IMR-90 (cell line): ENCODE data around the gene DYRK1B. TPM values are rescaled to one million over a fixed set of nuclear protein-coding genes. Genes with fewer than 3 reads are reported as not detected.

Experiments used
- ATAC-seq: fragments of 200-7000 bp; cut with Tn5 transposase; 2 replicates; pipeline ENCODE4 v1.9.1; 2020; ENCODE audit warnings: low read depth, mild to moderate bottlenecking, moderate library complexity
- BruUV-seq: library from RNA; stranded (reverse); fragments of 400-500 nt; replicated peaks from 2 replicates; lab custom pipeline; 2021; lab: Mats Ljungman, UMichigan
- CTCF ChIA-PET: fragments of 300-600 bp; formaldehyde crosslinking; extraction: SDS; loops from one replicate; lab custom pipeline; 2021; ENCODE audit warnings: antibody characterized with exemption; lab: Yijun Ruan, JAX
- POLR2A ChIA-PET: fragments of 300-600 bp; sonication (Branson Sonifier 250); formaldehyde crosslinking; loops from one replicate; lab custom pipeline; 2022; ENCODE audit warnings: antibody characterized with exemption; ENCODE audit not compliant: unreplicated experiment; lab: Charles Lee
- DNase-seq: peaks from one replicate; pipeline ENCODE4 v3.0.0; 2013
- H2AFZ ChIP-seq: replicated peaks from 2 replicates; pipeline ENCODE3; 2013; ENCODE audit warnings: low read length, mild to moderate bottlenecking; ENCODE audit not compliant: poor library complexity
- H2AK5ac ChIP-seq: 2 replicates; pipeline ENCODE4 v1.6.1; 2013; ENCODE audit warnings: low read depth, low read length, inconsistent platforms
- H2AK9ac ChIP-seq: replicated peaks from 2 replicates; pipeline ENCODE3; 2013; ENCODE audit warnings: mild to moderate bottlenecking, low read depth, low read length, moderate library complexity; ENCODE audit not compliant: poor library complexity
- H2BK120ac ChIP-seq: 2 replicates; pipeline ENCODE4 v1.6.1; 2013; ENCODE audit warnings: low read depth, low read length, inconsistent platforms
- H2BK15ac ChIP-seq: 3 replicates; pipeline ENCODE4 v1.6.1; 2013; ENCODE audit warnings: low read depth, low read length, inconsistent platforms
- H2BK20ac ChIP-seq: 2 replicates; pipeline ENCODE4 v1.6.1; 2013; ENCODE audit warnings: low read depth, mild to moderate bottlenecking, inconsistent platforms, low read length, moderate library complexity
- H2BK5ac ChIP-seq: 2 replicates; pipeline ENCODE4 v1.6.1; 2013; ENCODE audit warnings: mild to moderate bottlenecking, low read depth, low read length, inconsistent platforms; ENCODE audit not compliant: poor library complexity, severe bottlenecking
- H3K14ac ChIP-seq: replicated peaks from 2 replicates; pipeline ENCODE4 v1.6.1; 2013; ENCODE audit warnings: low read depth, low read length, inconsistent platforms
- H3K18ac ChIP-seq: 2 replicates; pipeline ENCODE4 v1.6.1; 2013; ENCODE audit warnings: low read depth, low read length, control low read depth
- H3K23ac ChIP-seq: 2 replicates; pipeline ENCODE4 v1.6.1; 2013; ENCODE audit warnings: low read depth, low read length, inconsistent platforms
- H3K27ac ChIP-seq: 2 replicates; pipeline ENCODE4 v1.5.1; 2013; ENCODE audit warnings: mild to moderate bottlenecking, control low read depth, low read length; ENCODE audit not compliant: insufficient read depth
- H3K27me3 ChIP-seq: 2 replicates; pipeline ENCODE4 v1.6.1; 2013; ENCODE audit warnings: low read length; ENCODE audit not compliant: control insufficient read depth, insufficient read depth
- H3K36me3 ChIP-seq: 2 replicates; pipeline ENCODE4 v1.6.1; 2013; ENCODE audit warnings: low read length, mixed read lengths; ENCODE audit not compliant: control insufficient read depth, insufficient read depth
- H3K4ac ChIP-seq: 2 replicates; pipeline ENCODE4 v1.6.1; 2013; ENCODE audit warnings: low read depth, low read length, inconsistent platforms
- H3K4me1 ChIP-seq: 2 replicates; pipeline ENCODE4 v1.6.1; 2013; ENCODE audit warnings: low read length, mixed read lengths; ENCODE audit not compliant: control insufficient read depth, insufficient read depth
- H3K4me2 ChIP-seq: 2 replicates; pipeline ENCODE4 v1.6.1; 2013; ENCODE audit warnings: low read depth, mild to moderate bottlenecking, control low read depth, low read length, moderate library complexity
- H3K4me3 ChIP-seq: 2 replicates; pipeline ENCODE4 v1.5.1; 2013; ENCODE audit warnings: low read depth, mild to moderate bottlenecking, control low read depth, low read length, moderate library complexity; ENCODE audit not compliant: insufficient read depth
- H3K56ac ChIP-seq: 2 replicates; pipeline ENCODE4 v1.6.1; 2013; ENCODE audit warnings: low read length, inconsistent platforms; ENCODE audit not compliant: insufficient read depth; ENCODE audit errors: extremely low read depth
- H3K79me1 ChIP-seq, 2 experiments: 2 replicates each; pipeline ENCODE4 v1.6.1; 2013; ENCODE audit warnings: low read length in 2 of 2, inconsistent platforms in 1 of 2, low read depth in 1 of 2
- H3K9ac ChIP-seq: 2 replicates; pipeline ENCODE4 v1.6.1; 2013; ENCODE audit warnings: low read depth, low read length, control low read depth
- H3K9me1 ChIP-seq: 2 replicates; pipeline ENCODE4 v1.6.1; 2013; ENCODE audit warnings: low read length, inconsistent platforms; ENCODE audit not compliant: insufficient read depth
- H3K9me3 ChIP-seq: 2 replicates; pipeline ENCODE4 v1.6.1; 2013; ENCODE audit warnings: low read length; ENCODE audit not compliant: control insufficient read depth, insufficient read depth
- H4K20me1 ChIP-seq: 2 replicates; pipeline ENCODE4 v1.6.1; 2013; ENCODE audit warnings: low read length, inconsistent platforms; ENCODE audit not compliant: insufficient read depth
- H4K5ac ChIP-seq: 2 replicates; pipeline ENCODE4 v1.6.1; 2013; ENCODE audit warnings: mild to moderate bottlenecking, low read depth, low read length, control low read depth
- H4K8ac ChIP-seq, 2 experiments: 2 replicates each; pipeline ENCODE4 v1.6.1; 2013; ENCODE audit warnings: low read depth in 2 of 2, low read length in 2 of 2, control low read depth in 1 of 2, inconsistent platforms in 1 of 2
- H4K91ac ChIP-seq: 2 replicates; pipeline ENCODE4 v1.6.1; 2013; ENCODE audit warnings: low read depth, low read length, inconsistent platforms; ENCODE audit not compliant: insufficient read depth
- BHLHE40 ChIP-seq: fragments of 150-350 bp; IDR thresholded peaks from 2 replicates; pipeline ENCODE4 v1.6.1; 2016; ENCODE audit warnings: mild to moderate bottlenecking, low read depth, low read length
- CHD1 ChIP-seq: IDR thresholded peaks from 2 replicates; pipeline ENCODE4 v1.6.1; 2012; ENCODE audit warnings: low read depth, low read length, improper control_type of control experiment
- NFE2L2 ChIP-seq: fragments of 150-350 bp; IDR thresholded peaks from 2 replicates; pipeline ENCODE4 v1.6.1; 2016; ENCODE audit warnings: low read depth, mild to moderate bottlenecking, low read length
- RFX5 ChIP-seq: IDR thresholded peaks from 2 replicates; pipeline ENCODE4 v1.8.0; 2012; ENCODE audit warnings: low read depth, mild to moderate bottlenecking, low read length, moderate library complexity
- WGBS, 2 experiments: methylation state at CpG; one replicate each; pipeline versions ENCODE4 v1.1.5 to v1.1.7; 2013; ENCODE audit warnings: missing lambda C conversion rate in 2 of 2; ENCODE audit not compliant: insufficient read length in 1 of 2; ENCODE audit errors: extremely low coverage in 2 of 2; 5-methylcytosine and 5-hydroxymethylcytosine counted together
- dilution Hi-C: fragments of 300-500 bp; cut with HindIII; formaldehyde crosslinking; loops from one replicate; pipeline ENCODE4 v1.14.3; 2018; ENCODE audit warnings: low sequenced_read_pairs; ENCODE audit not compliant: unreplicated experiment
- in situ Hi-C: fragments of 300-500 bp; cut with MboI; formaldehyde crosslinking; loops from 3 replicates; pipeline ENCODE4 v1.14.3; 2019; ENCODE audit warnings: low sequenced_read_pairs, inconsistent platforms, mixed read lengths
- intact Hi-C: fragments of 100-400 bp; cut with micrococcal nuclease; formaldehyde crosslinking; loops from 2 replicates; pipeline ENCODE4 v1.10.0; 2022
- polyA plus RNA-seq, 3 experiments: library from polyadenylated mRNA; depleted of rRNA; stranded (reverse); fragments of >200 nt; gene quantifications; 2 replicates each; pipeline ENCODE4 v1.2.3, GENCODE V29; 2012; ENCODE audit warnings: low replicate concordance in 1 of 3
- total RNA-seq: library from RNA; depleted of rRNA; stranded (reverse); fragments of >200 nt; gene quantifications from 2 replicates; pipeline ENCODE4 v1.2.3, GENCODE V29; 2012
- TF ChIP-seq, protein P1 (sequence below): conservative IDR thresholded peaks from 2 replicates; pipeline ENCODE4 v1.5.1; 2012; ENCODE audit warnings: mild to moderate bottlenecking, low read depth, low read length, improper control_type of control experiment

Gene DYRK1B
- total and polyA plus RNA-seq, 2 of the 4 experiments (the other 2 are of a cell fraction): 2.7 to 11.4 TPM

DNA sequence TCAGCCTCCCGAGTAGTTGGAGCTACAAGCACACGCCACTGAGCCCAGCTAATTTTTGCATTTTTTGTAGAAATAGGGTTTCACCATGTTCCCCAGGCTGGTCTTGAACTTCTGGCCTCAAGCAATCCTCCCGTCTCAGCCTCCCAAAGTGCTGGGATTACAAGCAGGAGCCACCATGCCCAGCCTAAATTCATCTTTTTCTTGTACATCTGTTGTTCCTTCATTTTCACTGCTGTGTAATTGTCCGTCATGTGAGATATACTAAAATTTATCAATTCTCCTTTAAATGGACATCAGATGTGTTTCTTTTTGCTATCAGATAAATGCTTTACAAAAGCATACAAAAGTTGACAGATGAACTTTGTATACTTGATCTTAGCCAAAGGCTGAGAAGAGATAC is 22.9 kb downstream of the DYRK1B start:
- no peak overlapping the region for H3K23ac ChIP-seq
- no peak overlapping the region for H4K91ac ChIP-seq
- in situ Hi-C loops (no loop called here), intact Hi-C loops (no loop called here), dilution Hi-C loops (no loop called here)
- H2BK120ac ChIP-seq: no peak overlapping the region
- no peak overlapping the region for H2BK5ac ChIP-seq
- no peaks in the 10 kb centered on the region for H3K4me1 ChIP-seq
- H3K79me1 ChIP-seq: no peaks in the 10 kb centered on the region
- no peak overlapping the region for H3K56ac ChIP-seq
- ChIA-PET CTCF (interaction anchor here (0.6 kb wide), 1 partner anchor 1748 kb away, joined by 4 read pairs; no protein-coding TSS in a partner anchor), POLR2A (no interaction called here)
- H3K36me3 ChIP-seq: no peaks in the 10 kb centered on the region; the same call in 1 of the 2 replicates
- no peak overlapping the region for H3K4me3 ChIP-seq
- ATAC-seq: no peak
- H3K14ac ChIP-seq: no peak overlapping the region
- no peak overlapping the region for H2AK5ac ChIP-seq
- H4K20me1 ChIP-seq: no peaks in the 10 kb centered on the region
- H3K27me3 ChIP-seq: no peaks in the 10 kb centered on the region
- H3K9me3 ChIP-seq: peaks cover 2% of the 10 kb centered on the region; the same call in 1 of the 2 replicates
- H3K9ac ChIP-seq: no peak overlapping the region
- H4K5ac ChIP-seq: no peak overlapping the region
- no CpG with 5 or more reads among the region's 4 CpGs for WGBS, 2 experiments
- no peak overlapping the region for H2AK9ac ChIP-seq
- no TSS peak for BruUV-seq
- H3K27ac ChIP-seq: no peak overlapping the region
- no peak overlapping the region for H3K4me2 ChIP-seq
- no peak overlapping the region for H3K18ac ChIP-seq
- H2BK20ac ChIP-seq: no peak overlapping the region
- no peak overlapping the region for H2BK15ac ChIP-seq
- DNase-seq: no peak
- H2AFZ ChIP-seq: no peak overlapping the region
- H3K4ac ChIP-seq: no peak overlapping the region
- no peak overlapping the region for H4K8ac ChIP-seq
- no peak for TF ChIP-seq BHLHE40
- no peak for TF ChIP-seq RFX5
- no peak for TF ChIP-seq CHD1
- TF ChIP-seq, protein P1, sequence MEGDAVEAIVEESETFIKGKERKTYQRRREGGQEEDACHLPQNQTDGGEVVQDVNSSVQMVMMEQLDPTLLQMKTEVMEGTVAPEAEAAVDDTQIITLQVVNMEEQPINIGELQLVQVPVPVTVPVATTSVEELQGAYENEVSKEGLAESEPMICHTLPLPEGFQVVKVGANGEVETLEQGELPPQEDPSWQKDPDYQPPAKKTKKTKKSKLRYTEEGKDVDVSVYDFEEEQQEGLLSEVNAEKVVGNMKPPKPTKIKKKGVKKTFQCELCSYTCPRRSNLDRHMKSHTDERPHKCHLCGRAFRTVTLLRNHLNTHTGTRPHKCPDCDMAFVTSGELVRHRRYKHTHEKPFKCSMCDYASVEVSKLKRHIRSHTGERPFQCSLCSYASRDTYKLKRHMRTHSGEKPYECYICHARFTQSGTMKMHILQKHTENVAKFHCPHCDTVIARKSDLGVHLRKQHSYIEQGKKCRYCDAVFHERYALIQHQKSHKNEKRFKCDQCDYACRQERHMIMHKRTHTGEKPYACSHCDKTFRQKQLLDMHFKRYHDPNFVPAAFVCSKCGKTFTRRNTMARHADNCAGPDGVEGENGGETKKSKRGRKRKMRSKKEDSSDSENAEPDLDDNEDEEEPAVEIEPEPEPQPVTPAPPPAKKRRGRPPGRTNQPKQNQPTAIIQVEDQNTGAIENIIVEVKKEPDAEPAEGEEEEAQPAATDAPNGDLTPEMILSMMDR: no peak
- TF ChIP-seq NFE2L2: no peak
- H3K9me1 ChIP-seq: no peaks in the 10 kb centered on the region
